H1 (cell line): Measurements from ENCODE around the gene SMYD3. TPM values are rescaled to one million over a fixed set of nuclear protein-coding genes. Genes with fewer than 3 reads are reported as not detected.

ENCODE experiments used
- CTCF ChIA-PET: fragments of 300-600 bp; sonication (Branson Sonifier 250); formaldehyde crosslinking; loops from one replicate; lab custom pipeline; 2021; ENCODE audit not compliant: partially characterized antibody; lab: Charles Lee
- POLR2A ChIA-PET: fragments of 300-600 bp; sonication (Branson Sonifier 250); formaldehyde crosslinking; loops from one replicate; lab custom pipeline; 2021; ENCODE audit warnings: inconsistent platforms; ENCODE audit not compliant: partially characterized antibody; lab: Charles Lee
- DNase-seq, 2 experiments: peaks; one replicate each; pipeline versions ENCODE4 v3.0.0 to v3.0.0-alpha.2; 2010 to 2022; ENCODE audit warnings: low spot score in 2 of 2, low read depth in 1 of 2, mixed read lengths in 1 of 2
- FAIRE-seq: peaks from 2 replicates; lab custom pipeline; 2011; peaks lifted over from hg19 to GRCh38; lab: Jason Lieb, UNC
- H2AFZ ChIP-seq: 2 replicates; pipeline ENCODE4 v1.8.1; 2012; ENCODE audit warnings: low read length, inconsistent platforms
- H2AK5ac ChIP-seq: 2 replicates; pipeline ENCODE4 v1.6.1; 2013; ENCODE audit warnings: low read depth, low read length
- H2BK120ac ChIP-seq: replicated peaks from 2 replicates; pipeline ENCODE3; 2013; ENCODE audit warnings: low read depth, low read length, inconsistent platforms
- H2BK12ac ChIP-seq: 2 replicates; pipeline ENCODE4 v1.6.1; 2013; ENCODE audit warnings: low read depth, low read length
- H2BK15ac ChIP-seq: 2 replicates; pipeline ENCODE4 v1.6.1; 2013; ENCODE audit warnings: low read length
- H2BK20ac ChIP-seq: 2 replicates; pipeline ENCODE4 v1.6.1; 2013; ENCODE audit warnings: low read length
- H2BK5ac ChIP-seq: 2 replicates; pipeline ENCODE4 v1.6.1; 2013; ENCODE audit warnings: low read depth, low read length
- H3K14ac ChIP-seq: 2 replicates; pipeline ENCODE4 v1.6.1; 2013; ENCODE audit warnings: inconsistent platforms; ENCODE audit not compliant: insufficient read length
- H3K18ac ChIP-seq: 2 replicates; pipeline ENCODE4 v1.6.1; 2013; ENCODE audit warnings: low read length; ENCODE audit errors: extremely low read depth
- H3K23ac ChIP-seq: 2 replicates; pipeline ENCODE4 v1.6.1; 2013; ENCODE audit warnings: inconsistent platforms; ENCODE audit not compliant: insufficient read length
- H3K23me2 ChIP-seq: 2 replicates; pipeline ENCODE4 v1.6.1; 2013; ENCODE audit warnings: low read depth, low read length
- H3K27ac ChIP-seq: 2 replicates; pipeline ENCODE4 v1.6.1; 2011; ENCODE audit warnings: low read depth, low read length, inconsistent platforms
- H3K27me3 ChIP-seq, 4 experiments: replicated peaks in 1 of 4; 1 replicate in 1 of 4; 2 replicates in 3 of 4; pipeline versions ENCODE4 v1.6.1 to v1.8.1; 2011 to 2013; ENCODE audit warnings: low read length in 3 of 4, mild to moderate bottlenecking in 3 of 4, inconsistent platforms in 2 of 4, mixed read lengths in 2 of 4, moderate library complexity in 1 of 4; ENCODE audit not compliant: control insufficient read depth in 3 of 4, insufficient read depth in 3 of 4; ENCODE audit errors: extremely low read depth in 1 of 4
- H3K36me3 ChIP-seq, 4 experiments: 2 replicates each; pipeline versions ENCODE4 v1.6.1 to v1.8.1; 2011 to 2013; ENCODE audit warnings: mild to moderate bottlenecking in 4 of 4, low read length in 3 of 4, moderate library complexity in 2 of 4, control low read depth in 1 of 4, inconsistent platforms in 1 of 4; ENCODE audit not compliant: insufficient read depth in 4 of 4, control insufficient read depth in 2 of 4
- H3K4ac ChIP-seq: replicated peaks from 2 replicates; pipeline ENCODE3; 2013; ENCODE audit warnings: low read length, low read depth, mixed read lengths, inconsistent platforms; ENCODE audit not compliant: insufficient read length
- H3K4me1 ChIP-seq, 4 experiments: replicated peaks in 1 of 4; 1 replicate in 1 of 4; 2 replicates in 3 of 4; pipeline versions ENCODE4 v1.6.1 to v1.8.1; 2011 to 2013; ENCODE audit warnings: low read length in 3 of 4, inconsistent platforms in 2 of 4, mixed read lengths in 1 of 4; ENCODE audit not compliant: insufficient read depth in 4 of 4, control insufficient read depth in 3 of 4
- H3K4me2 ChIP-seq, 2 experiments: 2 replicates each; pipeline versions ENCODE4 v1.6.1 to v1.8.1; 2011 to 2013; ENCODE audit warnings: low read depth in 2 of 2, low read length in 2 of 2, control low read depth in 1 of 2, inconsistent platforms in 1 of 2, mild to moderate bottlenecking in 1 of 2; ENCODE audit not compliant: insufficient read depth in 1 of 2
- H3K4me3 ChIP-seq, 4 experiments: fragments of 200-600, 300-600 bp in 1 of 4; sonication (generic), shearing (Covaris generic), sonication (Bioruptor Twin) in 1 of 4; 2 replicates each; pipeline versions ENCODE4 v1.5.1 to v1.8.1; 2011 to 2016; ENCODE audit warnings: low read length in 4 of 4, low read depth in 3 of 4, control low read depth in 2 of 4, inconsistent platforms in 2 of 4, mild to moderate bottlenecking in 2 of 4, mixed read lengths in 1 of 4, moderate library complexity in 1 of 4; ENCODE audit not compliant: insufficient read depth in 2 of 4; ENCODE audit errors: extremely low read depth in 1 of 4
- H3K56ac ChIP-seq: replicated peaks from 2 replicates; pipeline ENCODE3; 2013; ENCODE audit warnings: low read depth, mild to moderate bottlenecking, mixed read lengths, low read length, inconsistent platforms; ENCODE audit not compliant: insufficient read length
- H3K79me1 ChIP-seq: 2 replicates; pipeline ENCODE4 v1.6.1; 2013; ENCODE audit warnings: low read depth, low read length, control low read depth
- H3K79me2 ChIP-seq, 2 experiments: 2 replicates each; pipeline versions ENCODE4 v1.6.1 to v1.8.1; 2012 to 2013; ENCODE audit warnings: low read length in 2 of 2, mild to moderate bottlenecking in 2 of 2, inconsistent platforms in 1 of 2; ENCODE audit not compliant: insufficient read depth in 2 of 2, control insufficient read depth in 1 of 2
- H3K9ac ChIP-seq, 4 experiments: replicated peaks in 1 of 4; 1 replicate in 1 of 4; 2 replicates in 3 of 4; pipeline versions ENCODE4 v1.6.1 to v1.8.1; 2011 to 2013; ENCODE audit warnings: low read depth in 3 of 4, low read length in 3 of 4, control low read depth in 2 of 4, mild to moderate bottlenecking in 2 of 4, moderate library complexity in 2 of 4, inconsistent platforms in 1 of 4; ENCODE audit errors: extremely low read depth in 1 of 4
- H3K9me3 ChIP-seq, 2 experiments: 2 replicates each; pipeline versions ENCODE4 v1.6.1 to v1.8.1; 2012 to 2013; ENCODE audit warnings: mild to moderate bottlenecking in 2 of 2, moderate library complexity in 2 of 2, control low read depth in 1 of 2, inconsistent platforms in 1 of 2, low read depth in 1 of 2, low read length in 1 of 2, mixed read lengths in 1 of 2; ENCODE audit not compliant: insufficient read depth in 2 of 2
- H4K20me1 ChIP-seq, 2 experiments: replicated peaks in 1 of 2; 2 replicates each; pipeline versions ENCODE3 to v1.8.1; 2011 to 2013; ENCODE audit warnings: inconsistent platforms in 2 of 2, low read length in 2 of 2, mild to moderate bottlenecking in 1 of 2; ENCODE audit not compliant: insufficient read depth in 2 of 2, control insufficient read depth in 1 of 2
- H4K5ac ChIP-seq: 2 replicates; pipeline ENCODE4 v1.6.1; 2013; ENCODE audit warnings: low read length, low read depth, mixed read lengths, inconsistent platforms; ENCODE audit not compliant: insufficient read length
- H4K8ac ChIP-seq: 2 replicates; pipeline ENCODE4 v1.8.0; 2013; ENCODE audit warnings: mild to moderate bottlenecking, moderate library complexity, low read length, inconsistent platforms; ENCODE audit not compliant: insufficient read depth; ENCODE audit errors: extremely low read depth
- H4K91ac ChIP-seq: replicated peaks from 2 replicates; pipeline ENCODE3; 2013; ENCODE audit warnings: low read length, mixed read lengths, inconsistent platforms; ENCODE audit not compliant: insufficient read length
- CREB1 ChIP-seq: IDR thresholded peaks from 2 replicates; pipeline ENCODE4 v1.6.1; 2012; ENCODE audit warnings: inconsistent platforms
- JUND ChIP-seq: IDR thresholded peaks from 2 replicates; pipeline ENCODE4 v1.6.1; 2011; ENCODE audit warnings: mild to moderate bottlenecking, improper control_type of control experiment, low read length
- SUZ12 ChIP-seq: fragments of 200-600 bp; sonication (generic); IDR thresholded peaks from 2 replicates; pipeline ENCODE4 v1.6.1; 2012; ENCODE audit warnings: mild to moderate bottlenecking, inconsistent platforms, low read length, moderate library complexity, mixed read lengths
- TAF7 ChIP-seq: optimal IDR thresholded peaks from 2 replicates; pipeline ENCODE3; 2011; ENCODE audit warnings: low read depth, mild to moderate bottlenecking, inconsistent platforms, low read length, moderate library complexity, borderline replicate concordance
- WGBS, 2 experiments: shearing (Covaris generic) in 1 of 2; methylation state at CpG; one replicate each; pipeline versions ENCODE4 v1.1.6 to v1.1.7; 2013 to 2015; ENCODE audit warnings: low lambda C conversion rate in 2 of 2, mixed read lengths in 2 of 2, inconsistent platforms in 1 of 2, low coverage in 1 of 2, missing lambda C conversion rate in 1 of 2; ENCODE audit not compliant: insufficient replicate concordance in 2 of 2, insufficient coverage in 1 of 2, insufficient read length in 1 of 2; ENCODE audit errors: extremely low coverage in 1 of 2, missing lambda C conversion rate in 1 of 2; 5-methylcytosine and 5-hydroxymethylcytosine counted together
- polyA plus RNA-seq, 7 experiments: library from polyadenylated mRNA; depleted of rRNA in 3 of 7; stranded (reverse) in 5 of 7; unstranded in 2 of 7; fragments of >200 nt in 5 of 7; fragments of 200-250 nt in 2 of 7; gene quantifications; 1 replicate in 5 of 7; 2 replicates in 1 of 7; 4 replicates in 1 of 7; pipeline versions ENCODE4 v1.2.1 to v1.2.3, GENCODE V29; 2011 to 2013; ENCODE audit warnings: missing spikeins in 2 of 7, mixed read lengths in 2 of 7
- total RNA-seq: library from RNA; stranded (reverse); fragmentation: NEBNext Ultra II Directional; extraction: Animal tissue kit (Norgen Biotek cat#: 25700); gene quantifications from 2 replicates; pipeline ENCODE4 v1.2.1, GENCODE V29; 2021
- TF ChIP-seq, protein P1 (sequence below): IDR thresholded peaks from 2 replicates; pipeline ENCODE4 v1.6.1; 2012; ENCODE audit warnings: inconsistent platforms

The SMYD3 gene
- total and polyA plus RNA-seq, 2 of the 8 experiments (the other 6 are each of a cell fraction or from before 2014, with no cell fraction given) = 17.3 to 25.4 TPM

DNA sequence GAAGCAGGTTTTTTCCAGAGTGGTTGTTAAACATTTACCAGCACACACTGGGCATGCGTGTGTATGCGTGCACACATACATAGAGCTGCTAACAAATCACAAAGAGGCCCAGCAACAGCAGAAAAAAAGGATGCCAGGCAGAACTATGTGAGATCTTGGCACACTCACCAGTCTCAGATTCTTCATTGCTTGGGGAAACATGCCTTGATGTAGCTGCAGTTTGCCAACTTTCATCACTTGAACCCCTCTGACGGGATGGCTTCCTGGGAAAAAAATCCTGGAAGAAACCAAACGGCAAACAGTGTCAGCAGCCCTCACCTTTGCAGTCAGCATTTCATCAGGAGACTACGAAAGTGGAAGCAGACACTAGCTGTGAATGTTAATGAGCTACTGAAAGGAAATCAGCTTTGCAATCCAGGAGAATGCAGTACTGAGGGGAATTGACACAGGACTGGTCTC lies 743.2 kb downstream of the SMYD3 start:
- Histone ChIP-seq H3K9ac (no peak overlapping the region), H2BK20ac (no peak overlapping the region), H3K9me3 (no peaks in the 10 kb centered on the region), H2BK15ac (no peak overlapping the region), H3K27me3 (no peaks in the 10 kb centered on the region), H4K5ac (no peak overlapping the region), H3K79me1 (no peaks in the 10 kb centered on the region), H3K4me3 (no peak overlapping the region), H4K91ac (no peak overlapping the region), H3K23ac (no peak overlapping the region), H2BK5ac (no peak overlapping the region), H3K4me1 (peaks cover 0 to 5% (median 3%) of the 10 kb centered on the region in 4 experiments), H3K79me2 (no peaks in the 10 kb centered on the region), H2AFZ (no peak overlapping the region), H3K14ac (no peak overlapping the region), H3K18ac (no peak overlapping the region), H3K23me2 (no peaks in the 10 kb centered on the region), H3K27ac (no peak overlapping the region), H4K8ac (no peak overlapping the region), H2BK12ac (no peak overlapping the region), H2AK5ac (no peak overlapping the region; the same call in 1 of the 2 replicates), H2BK120ac (no peak overlapping the region), H3K4me2 (0 out of 4 replicates have a peak overlapping the region, but pooled peaks have one; percentile 8 to 9), H3K36me3 (no peaks in the 10 kb centered on the region), H4K20me1 (no peaks in the 10 kb centered on the region), H3K4ac (no peak overlapping the region), H3K56ac (no peak overlapping the region)
- 69% methylated on average over 5 of the region's 5 CpGs; no CpG with 5 or more reads in 1 of the 2 experiments for WGBS, 2 experiments
- CTCF ChIA-PET = interaction anchor here (0.6 to 1.8 kb wide), 6 partner anchors 10 to 304 kb away, joined by 3 to 8 read pairs (median 4); no protein-coding TSS in a partner anchor
- FAIRE-seq = no peak
- POLR2A ChIA-PET = no interaction called here
- no peak for DNase-seq
- no peak for TF ChIP-seq CREB1
- TF ChIP-seq SUZ12 = no peak
- TF ChIP-seq, protein P1, sequence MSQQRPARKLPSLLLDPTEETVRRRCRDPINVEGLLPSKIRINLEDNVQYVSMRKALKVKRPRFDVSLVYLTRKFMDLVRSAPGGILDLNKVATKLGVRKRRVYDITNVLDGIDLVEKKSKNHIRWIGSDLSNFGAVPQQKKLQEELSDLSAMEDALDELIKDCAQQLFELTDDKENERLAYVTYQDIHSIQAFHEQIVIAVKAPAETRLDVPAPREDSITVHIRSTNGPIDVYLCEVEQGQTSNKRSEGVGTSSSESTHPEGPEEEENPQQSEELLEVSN = no peak
- no peak for TF ChIP-seq TAF7
- no peak for TF ChIP-seq JUND
